Subcutaneous adipose tissue (tissue), 4 donors: ENCODE measurements around the gene FAM221B. TPM values are rescaled to one million over a fixed set of nuclear protein-coding genes. Genes with fewer than 3 reads are reported as not detected.

Experiments used
- total RNA-seq, 4 donors: library from RNA; depleted of rRNA; stranded (reverse); fragments of >200 nt; gene quantifications; one replicate each; pipeline ENCODE4 v1.1.0, GENCODE V29; 2016
- TF ChIP-seq, protein P1 (sequence below): fragments of 450-650 bp; IDR thresholded peaks from one replicate; pipeline ENCODE4 v1.5.1; 2016; ENCODE audit warnings: low read depth, mild to moderate bottlenecking, control low read depth, antibody characterized with exemption, moderate library complexity

FAM221B gene
- total RNA-seq, 4 donors from 2014 or later: not detected

DNA sequence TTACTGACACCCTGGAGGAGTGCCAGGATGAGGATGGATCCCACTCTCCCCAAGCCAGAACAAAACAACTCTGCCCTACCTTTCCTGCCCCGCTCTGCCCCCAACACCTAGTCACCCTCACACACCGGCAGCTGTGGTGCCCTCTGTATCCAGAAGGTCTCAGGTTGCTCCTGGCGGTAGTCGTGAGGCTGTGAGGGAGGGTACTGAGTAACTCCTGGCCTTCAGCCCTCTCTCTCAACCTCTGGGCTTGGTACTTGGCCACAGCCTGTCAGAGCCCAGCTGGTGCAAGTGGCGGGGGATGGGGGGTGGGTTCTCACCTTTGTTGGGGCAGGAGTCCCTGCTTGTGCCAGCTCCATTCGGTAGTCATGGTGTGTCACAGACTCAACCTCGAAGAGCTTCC, 18.4 kb downstream of the FAM221B start:
- TF ChIP-seq, protein P1, sequence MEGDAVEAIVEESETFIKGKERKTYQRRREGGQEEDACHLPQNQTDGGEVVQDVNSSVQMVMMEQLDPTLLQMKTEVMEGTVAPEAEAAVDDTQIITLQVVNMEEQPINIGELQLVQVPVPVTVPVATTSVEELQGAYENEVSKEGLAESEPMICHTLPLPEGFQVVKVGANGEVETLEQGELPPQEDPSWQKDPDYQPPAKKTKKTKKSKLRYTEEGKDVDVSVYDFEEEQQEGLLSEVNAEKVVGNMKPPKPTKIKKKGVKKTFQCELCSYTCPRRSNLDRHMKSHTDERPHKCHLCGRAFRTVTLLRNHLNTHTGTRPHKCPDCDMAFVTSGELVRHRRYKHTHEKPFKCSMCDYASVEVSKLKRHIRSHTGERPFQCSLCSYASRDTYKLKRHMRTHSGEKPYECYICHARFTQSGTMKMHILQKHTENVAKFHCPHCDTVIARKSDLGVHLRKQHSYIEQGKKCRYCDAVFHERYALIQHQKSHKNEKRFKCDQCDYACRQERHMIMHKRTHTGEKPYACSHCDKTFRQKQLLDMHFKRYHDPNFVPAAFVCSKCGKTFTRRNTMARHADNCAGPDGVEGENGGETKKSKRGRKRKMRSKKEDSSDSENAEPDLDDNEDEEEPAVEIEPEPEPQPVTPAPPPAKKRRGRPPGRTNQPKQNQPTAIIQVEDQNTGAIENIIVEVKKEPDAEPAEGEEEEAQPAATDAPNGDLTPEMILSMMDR: no peak

DNA sequence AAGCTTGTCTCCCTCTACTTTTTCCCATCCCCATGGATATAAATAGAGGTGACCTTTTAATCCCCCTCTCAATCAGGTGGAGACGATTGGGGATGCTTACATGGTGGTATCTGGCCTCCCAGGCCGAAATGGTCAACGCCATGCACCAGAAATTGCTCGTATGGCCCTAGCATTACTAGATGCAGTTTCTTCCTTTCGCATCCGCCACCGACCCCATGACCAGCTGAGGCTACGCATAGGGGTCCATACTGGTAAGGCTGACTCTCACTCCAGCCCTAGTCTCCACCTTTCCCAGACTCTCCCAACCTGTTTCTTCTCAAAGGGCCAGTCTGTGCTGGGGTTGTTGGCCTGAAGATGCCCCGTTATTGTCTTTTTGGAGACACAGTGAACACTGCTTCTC, 20.1 kb downstream of the FAM221B start:
- TF ChIP-seq, protein P1: no peak

DNA sequence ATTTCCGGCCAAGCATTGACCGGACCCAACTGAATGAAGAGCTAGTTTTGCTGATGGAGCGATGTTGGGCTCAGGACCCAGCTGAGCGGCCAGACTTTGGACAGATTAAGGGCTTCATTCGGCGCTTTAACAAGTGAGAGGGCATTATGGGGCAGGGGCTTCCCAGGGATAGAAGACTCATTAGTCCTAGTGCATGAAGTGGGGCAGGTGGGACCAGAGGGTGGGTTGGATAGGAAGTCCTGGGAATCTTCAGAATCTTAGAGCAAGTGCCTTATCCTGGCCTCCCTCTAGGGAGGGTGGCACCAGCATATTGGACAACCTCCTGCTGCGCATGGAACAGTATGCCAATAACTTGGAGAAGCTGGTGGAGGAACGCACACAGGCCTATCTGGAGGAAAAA, 22.4 kb downstream of the FAM221B start:
- TF ChIP-seq, protein P1: no peak

DNA sequence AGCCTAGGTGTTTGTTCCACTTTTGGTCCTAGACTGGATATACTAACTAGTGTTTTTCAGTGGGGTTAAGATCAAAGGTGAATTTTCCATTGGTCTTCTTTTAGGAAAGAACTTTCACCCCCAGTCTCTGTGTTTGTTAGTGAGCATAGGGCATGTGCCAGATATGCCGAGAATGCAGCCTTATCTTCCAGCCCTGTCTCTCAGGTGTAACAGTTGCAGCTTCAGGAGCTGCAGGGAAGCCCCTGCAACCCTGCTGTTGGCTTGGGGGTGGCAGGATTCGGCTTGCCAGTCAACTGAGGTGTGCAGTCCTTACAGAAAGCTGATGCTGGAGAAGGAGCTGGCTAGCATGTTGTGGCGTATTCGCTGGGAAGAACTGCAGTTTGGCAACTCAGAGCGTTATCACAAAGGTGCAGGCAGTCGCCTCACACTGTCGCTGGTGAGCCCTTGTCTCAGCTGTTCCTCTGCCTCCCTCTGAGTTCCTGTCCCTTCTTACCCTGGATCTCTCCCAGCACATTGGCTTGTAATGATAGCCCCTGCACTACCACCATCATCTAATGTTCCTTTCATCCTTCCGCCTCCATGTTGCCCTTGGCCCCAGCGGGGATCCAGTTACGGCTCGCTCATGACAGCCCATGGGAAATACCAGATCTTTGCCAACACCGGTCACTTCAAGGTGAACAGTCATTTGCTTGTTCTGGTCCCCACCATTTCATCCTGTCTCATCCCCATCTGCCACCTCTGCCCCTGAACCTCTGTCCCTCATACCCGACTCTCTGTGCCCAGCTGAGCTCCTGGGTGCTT, 27.0 kb downstream of the FAM221B start:
- TF ChIP-seq, protein P1: no peak

- TF ChIP-seq, protein P1: no peak
Measured at GRCh38 chr9:35800530-35800929, 28.0 kb downstream of the FAM221B start.

- TF ChIP-seq, protein P1: no peak
Measured at GRCh38 chr9:35798658-35799374, 29.7 kb downstream of the FAM221B start.

DNA sequence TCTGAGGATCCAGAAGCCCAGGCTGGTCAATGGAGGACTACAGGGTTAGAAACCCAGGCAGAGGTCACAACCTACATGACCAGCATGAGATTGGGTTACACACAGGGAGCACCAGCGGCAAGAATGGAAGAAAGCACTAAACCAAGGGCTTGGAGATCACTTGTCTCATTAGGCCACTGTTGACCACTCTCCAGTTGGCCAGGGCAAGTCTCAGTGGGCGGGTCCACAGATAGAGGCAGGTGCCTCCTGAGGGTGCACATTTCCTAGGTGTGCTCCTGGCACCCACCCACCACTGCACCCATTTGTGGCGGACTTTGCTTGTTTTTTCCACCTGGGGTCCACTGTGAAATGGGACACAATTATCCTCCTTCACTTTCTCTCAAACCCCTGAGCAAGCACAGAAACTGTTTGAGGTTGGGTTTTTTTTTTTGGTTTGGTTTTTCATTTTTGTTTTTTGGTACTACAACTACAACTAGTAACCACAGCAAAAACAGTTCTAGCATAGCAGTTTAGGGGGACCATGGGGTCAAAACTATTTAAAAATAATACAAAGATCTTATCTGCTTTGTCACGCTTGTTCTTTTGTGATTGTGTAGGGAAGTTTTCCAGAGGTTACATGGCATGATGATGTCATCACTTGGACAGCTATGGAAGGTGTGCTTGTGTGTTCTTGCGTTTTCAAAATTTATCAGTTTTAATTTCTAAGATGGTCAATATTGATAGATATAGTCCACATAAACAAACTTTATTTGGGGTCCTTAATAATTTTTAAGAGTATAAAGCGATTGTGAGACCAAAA, 31.0 kb downstream of the FAM221B start:
- TF ChIP-seq, protein P1: no peak
